LHCN-M2 (cell line): ENCODE results near the gene CDK6. TPM values are rescaled to one million over a fixed set of nuclear protein-coding genes. Genes with fewer than 3 reads are reported as not detected.

ENCODE experiments used
- DNase-seq: peaks from one replicate; pipeline ENCODE4 v3.0.0-alpha.2; 2012; ENCODE audit warnings: low read depth
- total RNA-seq: library from RNA; depleted of rRNA; stranded (reverse); fragments of >200 nt; gene quantifications from 2 replicates; pipeline ENCODE4 v1.2.3, GENCODE V29; 2014

CDK6 gene
- total RNA-seq, 1 experiment from 2014 or later: 66.1 TPM

- DNase-seq: peak; percentile 61
Observed at GRCh38 chr7:92794391-92794790, 42.0 kb downstream of the CDK6 start.

DNA sequence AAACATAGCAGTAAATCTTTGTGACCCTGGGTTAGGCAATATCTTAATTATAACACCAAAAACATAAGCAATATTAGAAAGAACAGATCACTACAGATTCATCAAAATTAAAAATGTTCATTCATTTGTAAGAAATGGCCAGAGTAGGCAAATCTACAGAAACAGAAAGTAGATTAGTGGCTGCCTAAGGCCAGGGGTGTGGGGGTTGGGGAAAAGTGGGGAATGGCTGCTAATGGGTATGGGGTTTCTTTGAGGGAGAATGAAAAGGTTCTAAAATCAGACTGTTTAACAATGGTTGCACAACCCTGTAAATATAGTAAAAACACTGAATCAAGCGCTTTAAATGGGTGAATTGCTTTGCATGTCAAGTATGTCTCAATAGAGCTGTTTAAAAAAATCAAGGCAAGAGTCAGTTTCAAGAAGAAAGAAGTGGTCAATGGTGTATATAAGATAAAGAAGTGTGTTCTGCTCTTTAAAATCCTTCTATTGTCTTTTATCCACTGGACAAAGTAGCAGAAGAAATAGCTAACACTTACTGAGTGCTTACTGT, 42.6 kb downstream of the CDK6 start:
- DNase-seq: no peak

- peak; percentile 80 for DNase-seq
Observed at GRCh38 chr7:92790992-92791391, 45.4 kb downstream of the CDK6 start.

DNA sequence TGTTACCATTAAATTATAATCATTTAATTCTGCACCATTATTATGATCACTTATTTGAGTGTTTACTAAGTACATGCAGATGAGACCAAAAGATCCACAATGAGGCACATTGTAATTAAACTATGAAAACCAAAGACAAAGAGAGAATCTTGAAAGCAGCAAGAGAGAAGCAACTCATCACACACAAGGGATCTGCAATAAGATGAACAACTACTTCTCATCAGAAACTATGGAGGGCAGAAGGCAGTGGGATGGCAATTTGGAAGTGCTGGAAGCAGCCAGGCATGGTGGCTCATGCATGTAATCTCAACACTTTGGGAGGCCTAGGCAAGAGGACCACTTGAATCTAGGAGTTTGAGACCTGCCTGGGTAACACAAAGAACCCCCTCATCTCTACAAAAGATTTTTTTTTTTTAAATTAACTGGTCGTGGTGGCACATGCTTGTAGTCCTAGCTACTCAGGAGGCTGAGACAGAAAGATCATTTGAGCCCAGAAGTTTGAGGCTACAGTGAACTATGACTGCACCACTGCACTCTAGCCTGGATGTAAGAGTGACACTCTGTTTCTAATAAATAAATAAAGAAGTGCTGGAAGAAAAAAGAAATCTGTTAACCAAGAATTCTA, 47.7 kb downstream of the CDK6 start:
- DNase-seq: peak; percentile 26

- DNase-seq: peak; percentile 70
Observed at GRCh38 chr7:92785923-92786322, 50.5 kb downstream of the CDK6 start.

DNA sequence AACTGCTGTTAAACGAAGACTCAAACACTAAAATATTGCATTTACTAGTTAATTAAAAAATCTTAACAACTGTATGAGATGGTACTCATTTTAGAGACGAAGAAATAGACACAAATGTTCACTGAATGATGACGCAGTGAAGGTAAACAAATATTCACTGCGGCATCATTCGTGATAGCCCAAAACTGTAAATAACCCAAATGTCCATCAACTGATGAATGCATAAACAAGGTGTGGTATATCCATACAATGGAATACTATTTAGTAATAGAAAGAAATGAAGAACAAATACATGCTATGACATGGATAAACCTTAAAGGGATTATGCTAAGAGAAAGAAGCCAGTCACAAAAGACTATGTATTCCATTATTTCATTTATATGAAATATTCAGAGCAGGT, 51.4 kb downstream of the CDK6 start:
- no peak for DNase-seq

- DNase-seq: no peak
Observed at GRCh38 chr7:92783260-92784201, 52.8 kb downstream of the CDK6 start.

DNA sequence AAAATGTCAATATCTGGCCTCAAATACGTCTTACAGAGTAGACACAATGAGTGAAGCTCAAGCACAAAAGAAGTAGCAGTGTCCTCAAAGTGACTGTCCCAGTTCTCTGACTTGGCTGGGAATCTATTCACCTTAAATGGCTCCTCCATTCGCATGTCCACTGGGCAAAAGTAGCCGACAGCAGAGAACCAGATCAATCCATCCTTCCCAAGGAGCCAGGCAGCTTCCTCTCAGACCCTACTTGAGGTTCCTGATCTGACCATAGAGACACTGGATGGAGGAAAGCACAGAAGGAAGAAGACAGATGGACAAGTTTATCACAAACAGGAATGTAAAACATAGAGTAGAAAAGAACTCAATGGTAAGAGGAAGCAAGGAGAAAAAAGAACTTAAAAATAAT, 53.5 kb downstream of the CDK6 start:
- no peak for DNase-seq

DNA sequence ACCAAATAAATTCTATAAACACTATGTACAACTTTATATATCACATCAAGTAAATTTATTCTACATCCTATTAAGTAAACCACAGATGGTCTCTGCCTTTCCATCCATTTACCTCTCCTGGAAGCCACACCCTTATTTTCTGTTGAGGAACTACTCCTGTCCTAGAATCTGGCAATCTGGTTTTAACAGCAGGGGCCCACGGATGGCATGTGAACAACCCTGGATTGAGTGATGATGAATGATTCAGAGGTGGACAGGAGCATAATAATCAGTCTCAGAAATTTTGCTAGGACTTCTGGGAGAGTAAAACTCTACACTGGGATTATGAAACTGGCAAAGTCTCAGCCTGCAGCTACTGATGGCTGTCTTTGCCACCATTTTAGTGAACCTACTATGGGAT, 54.1 kb downstream of the CDK6 start:
- DNase-seq: no peak

DNA sequence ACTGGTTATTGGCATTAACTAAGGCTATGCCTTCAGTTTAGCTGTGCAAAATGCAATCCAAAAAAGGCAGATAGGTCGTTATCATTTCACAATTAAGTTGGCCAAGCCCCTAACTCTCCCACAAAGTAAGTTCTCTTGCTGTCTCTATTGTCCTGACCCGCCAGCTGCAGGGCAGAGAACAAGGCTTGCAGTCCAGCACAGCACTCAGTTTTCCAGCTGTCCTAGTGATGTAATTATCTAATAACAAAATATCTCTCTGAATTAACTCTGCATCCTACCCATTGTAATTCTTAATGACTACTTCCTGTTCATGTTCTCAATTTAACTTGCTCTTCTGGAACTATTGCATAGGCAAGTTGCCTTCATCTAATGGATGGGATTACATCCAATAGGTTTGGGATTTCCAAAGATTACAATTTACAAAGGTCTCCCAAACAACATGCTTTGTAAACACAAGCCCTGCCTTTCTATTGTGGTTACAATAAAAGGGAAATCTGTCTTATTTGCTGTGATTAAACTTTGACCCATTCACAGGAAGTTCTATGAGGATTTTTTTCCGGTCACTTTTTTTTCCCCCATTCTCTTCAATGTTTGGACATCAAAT, 55.2 kb downstream of the CDK6 start:
- DNase-seq: peak; percentile 76

- DNase-seq: peak; percentile 83
Observed at GRCh38 chr7:92778972-92779371, 57.4 kb downstream of the CDK6 start.

- no peak for DNase-seq
Observed at GRCh38 chr7:92777993-92778392, 58.4 kb downstream of the CDK6 start.

DNA sequence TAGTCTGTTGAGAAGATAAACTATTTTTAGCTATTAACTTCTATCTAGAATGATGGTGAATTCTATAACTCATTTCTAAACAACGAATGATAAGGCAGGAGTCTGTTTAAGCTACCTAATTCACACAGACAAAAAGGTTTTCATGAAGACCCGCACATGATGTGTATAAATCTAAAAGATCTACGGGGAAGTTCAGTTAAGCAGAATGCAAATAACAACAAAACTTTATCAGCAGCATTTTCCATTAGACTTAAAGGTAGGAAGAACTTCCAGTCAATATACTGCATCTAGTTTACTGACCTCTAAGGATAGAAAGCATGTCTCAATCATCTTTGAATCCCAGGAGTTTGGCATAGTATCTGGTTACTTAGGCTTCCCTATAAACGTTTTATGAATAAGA, 62.6 kb downstream of the CDK6 start:
- no peak for DNase-seq

- DNase-seq: no peak
Observed at GRCh38 chr7:92769844-92770243, 66.5 kb downstream of the CDK6 start.

- no peak for DNase-seq
Observed at GRCh38 chr7:92769394-92769699, 67.0 kb downstream of the CDK6 start.

DNA sequence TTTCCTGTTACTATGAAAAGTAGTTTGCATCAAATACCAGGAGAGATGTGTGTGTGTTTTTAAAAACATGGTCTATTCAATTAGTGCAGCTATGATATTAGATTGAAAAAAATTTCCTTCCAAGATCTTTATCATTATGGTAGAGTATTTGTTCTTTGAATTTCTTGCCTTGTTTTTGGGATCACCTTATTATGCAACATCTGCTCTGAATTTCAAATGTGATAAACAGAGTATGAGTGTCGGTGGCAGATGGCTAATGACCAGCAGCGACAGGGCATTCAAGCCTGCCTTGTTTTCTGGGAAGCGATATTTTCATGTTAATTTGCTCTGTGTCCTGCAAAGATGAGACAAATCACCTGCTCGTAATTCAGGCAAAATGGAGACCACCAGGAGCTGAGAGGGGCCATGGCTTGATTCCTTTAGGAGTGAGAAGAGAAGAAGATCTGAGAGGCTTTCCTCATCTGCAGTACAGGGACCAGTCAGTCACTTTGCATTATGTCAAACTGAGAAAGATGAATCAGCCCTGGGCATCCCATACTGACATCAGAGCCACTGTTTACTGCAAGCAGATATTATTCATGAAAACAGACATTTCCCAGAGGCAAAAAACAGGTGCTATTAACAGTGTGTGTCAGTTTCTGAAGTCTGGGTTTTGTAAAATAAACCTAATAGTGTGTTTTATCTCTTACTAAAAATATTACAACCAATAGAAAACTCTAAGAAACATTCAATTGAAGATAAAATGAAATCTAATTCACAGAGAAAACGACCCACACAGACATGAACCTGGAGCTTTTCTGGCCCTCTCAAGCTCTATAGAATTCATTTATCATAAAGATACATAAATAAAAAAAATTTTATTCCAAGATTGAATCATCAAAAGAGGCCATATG, 67.6 kb downstream of the CDK6 start:
- DNase-seq: peak; percentile 90

DNA sequence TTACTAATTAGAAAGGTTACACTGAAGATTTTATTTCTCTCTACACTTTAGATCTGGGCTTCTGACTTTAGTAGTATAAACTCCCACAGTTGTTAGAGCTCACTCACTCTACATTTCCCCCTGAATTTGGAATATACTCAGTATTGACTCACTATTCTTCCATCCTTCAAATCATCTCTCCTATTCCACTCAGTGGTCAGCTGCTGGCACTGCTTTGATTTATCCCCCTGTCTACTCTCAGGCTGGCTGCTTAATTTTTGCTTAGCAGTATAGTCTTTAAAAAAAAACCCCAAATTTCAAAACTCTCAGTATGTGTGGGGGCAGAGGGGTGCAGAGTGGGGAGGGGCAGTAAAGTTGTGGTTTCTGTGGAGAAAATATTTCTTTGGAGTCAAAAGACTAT, 68.9 kb downstream of the CDK6 start:
- DNase-seq: peak; percentile 88

GRCh38 chr7:92766461-92767003, 69.8 kb downstream of the CDK6 start:
- peak; percentile 56 for DNase-seq

- peak; percentile 90 for DNase-seq
Observed at GRCh38 chr7:92765725-92766124, 70.6 kb downstream of the CDK6 start.

- DNase-seq: peak; percentile 85
Observed at GRCh38 chr7:92763636-92764423, 72.5 kb downstream of the CDK6 start.
